HG02870 (cell line): ENCODE results near the gene MAP10.
"Not testable (repeated sequence)": the region's sequence is repeated elsewhere in the genome, so short reads cannot be mapped to it uniquely, and the experiment has no call there.

ENCODE experiments used
- ATAC-seq: cut with Tn5 transposase; IDR thresholded peaks from one replicate; pipeline ENCODE4 v1.9.1; 2021; ENCODE audit warnings: mild to moderate bottlenecking, moderate library complexity; ENCODE audit not compliant: unreplicated experiment

The MAP10 gene, protein sequence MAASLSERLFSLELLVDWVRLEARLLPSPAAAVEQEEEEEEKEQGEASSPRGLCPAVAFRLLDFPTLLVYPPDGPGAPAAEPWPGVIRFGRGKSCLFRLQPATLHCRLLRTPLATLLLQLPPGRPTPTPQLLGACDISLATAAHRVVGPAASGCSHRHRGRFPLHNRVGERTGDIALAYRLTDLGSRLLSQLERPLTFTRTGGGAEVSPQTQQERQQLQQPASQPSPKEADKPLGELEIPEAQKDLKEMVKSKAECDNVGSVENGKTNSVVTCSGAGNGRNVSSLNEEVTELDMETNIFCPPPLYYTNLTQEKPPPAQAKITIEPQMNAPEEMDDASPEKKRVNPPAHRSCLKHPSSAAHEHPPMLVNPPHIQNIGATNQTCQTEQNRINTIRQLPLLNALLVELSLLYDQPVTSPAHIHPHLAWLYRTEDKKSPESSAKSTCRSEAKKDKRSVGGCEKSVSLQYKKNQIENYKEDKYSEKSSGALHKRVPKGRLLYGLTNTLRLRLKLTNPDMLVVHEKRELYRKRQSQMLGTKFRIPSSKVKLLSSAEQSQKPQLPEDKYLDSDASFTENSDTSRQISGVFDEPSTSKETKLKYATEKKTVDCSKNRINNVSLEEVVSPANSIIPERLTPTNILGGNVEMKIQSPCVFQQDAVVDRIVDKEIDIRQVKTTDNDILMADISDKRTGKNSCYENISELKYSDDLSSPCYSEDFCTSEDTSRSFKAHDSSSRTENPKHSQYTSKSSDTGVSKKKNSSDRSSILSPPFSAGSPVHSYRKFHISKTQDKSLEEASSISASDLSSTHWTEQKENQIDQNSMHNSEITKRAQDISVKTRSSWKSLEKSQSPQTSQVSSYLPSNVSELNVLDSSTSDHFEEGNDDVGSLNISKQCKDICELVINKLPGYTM

DNA sequence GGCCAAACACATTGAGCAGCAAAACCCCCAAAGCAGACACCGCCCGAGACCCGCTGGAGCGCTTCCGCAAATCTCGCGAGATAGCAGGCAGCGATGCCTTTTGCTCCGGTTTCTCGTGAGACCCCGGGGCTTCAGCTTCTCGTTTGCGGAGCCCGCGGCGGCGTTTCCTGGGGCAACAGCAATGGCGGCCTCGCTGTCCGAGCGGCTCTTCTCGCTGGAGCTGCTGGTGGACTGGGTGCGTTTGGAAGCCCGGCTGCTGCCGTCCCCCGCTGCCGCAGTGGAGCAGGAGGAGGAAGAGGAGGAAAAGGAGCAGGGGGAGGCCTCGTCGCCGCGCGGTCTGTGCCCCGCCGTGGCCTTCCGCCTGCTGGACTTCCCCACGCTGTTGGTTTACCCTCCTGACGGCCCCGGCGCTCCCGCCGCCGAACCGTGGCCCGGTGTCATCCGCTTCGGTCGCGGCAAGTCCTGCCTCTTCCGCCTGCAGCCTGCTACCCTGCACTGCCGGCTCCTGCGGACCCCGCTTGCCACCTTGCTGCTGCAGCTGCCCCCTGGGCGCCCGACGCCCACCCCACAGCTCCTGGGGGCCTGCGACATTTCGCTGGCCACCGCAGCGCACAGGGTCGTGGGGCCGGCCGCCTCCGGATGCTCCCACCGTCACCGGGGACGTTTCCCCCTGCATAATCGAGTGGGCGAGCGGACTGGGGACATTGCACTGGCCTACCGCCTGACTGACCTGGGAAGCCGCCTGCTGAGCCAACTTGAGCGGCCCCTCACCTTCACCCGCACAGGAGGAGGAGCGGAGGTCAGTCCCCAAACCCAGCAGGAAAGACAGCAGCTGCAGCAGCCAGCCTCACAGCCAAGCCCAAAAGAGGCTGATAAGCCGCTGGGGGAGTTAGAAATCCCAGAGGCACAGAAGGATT lies at the start of gene MAP10:
MAP10 (plus strand) TSS at position 148 of the 917 bp plus-strand sequence; CDS start at position 182, 34 bp downstream.
- ATAC-seq = peak; percentile 86

DNA sequence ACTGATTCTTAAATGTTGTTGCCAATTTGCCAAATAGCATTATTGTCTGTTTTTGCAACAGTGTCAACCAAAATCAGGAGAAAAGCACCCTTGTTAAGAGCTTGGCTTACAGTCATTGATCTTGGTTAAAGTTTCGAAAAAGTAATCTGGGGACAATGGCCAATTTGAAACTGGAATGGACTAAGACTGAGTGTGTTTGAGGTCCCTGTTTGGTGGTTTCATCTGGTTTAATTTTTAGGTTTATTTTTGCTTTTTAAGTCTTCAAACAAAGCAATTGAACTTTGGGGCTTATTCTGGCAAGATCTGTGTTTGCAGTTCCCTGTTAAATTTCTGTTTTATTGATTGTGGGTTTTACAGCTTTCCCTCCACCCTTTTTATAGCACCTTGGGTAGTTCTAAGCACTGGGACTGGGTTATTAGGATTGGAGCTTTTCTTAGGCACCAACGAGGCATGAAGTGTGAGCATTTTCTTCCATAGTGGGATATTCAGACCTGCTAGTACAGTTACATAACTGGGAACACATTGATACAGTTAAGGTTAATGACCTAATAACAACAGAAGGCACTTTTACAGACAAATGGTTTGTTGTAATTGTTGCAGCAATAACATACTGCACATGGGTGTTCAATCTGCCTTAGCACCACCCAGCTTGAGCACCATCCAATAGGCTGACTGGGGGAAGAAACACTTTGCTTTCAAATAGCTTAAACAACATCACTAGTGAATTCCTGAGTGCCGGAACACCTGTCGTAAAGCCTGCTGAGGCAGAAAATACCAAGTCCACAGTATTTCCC lies 40.6 kb upstream of the MAP10 start:
- no peak for ATAC-seq

DNA sequence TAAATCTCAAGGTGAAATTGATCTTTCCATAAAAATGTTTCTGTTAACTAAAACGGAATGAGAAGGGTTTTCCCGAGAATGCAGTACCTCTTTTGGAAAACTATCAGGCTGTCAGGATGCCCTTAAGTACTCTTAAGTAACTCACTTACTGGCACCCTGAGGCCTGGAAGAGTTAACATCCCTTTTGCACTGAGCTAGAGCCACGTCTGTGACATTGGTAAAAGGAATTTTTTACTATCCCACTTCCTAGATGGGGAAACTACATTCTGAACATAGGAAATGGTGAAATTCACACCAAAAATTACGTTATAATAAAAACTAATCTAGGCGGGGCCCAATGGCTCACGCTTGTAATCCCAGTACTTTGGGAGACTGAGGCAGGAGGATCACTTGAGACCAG lies 39.7 kb upstream of the MAP10 start:
- no peak for ATAC-seq

DNA sequence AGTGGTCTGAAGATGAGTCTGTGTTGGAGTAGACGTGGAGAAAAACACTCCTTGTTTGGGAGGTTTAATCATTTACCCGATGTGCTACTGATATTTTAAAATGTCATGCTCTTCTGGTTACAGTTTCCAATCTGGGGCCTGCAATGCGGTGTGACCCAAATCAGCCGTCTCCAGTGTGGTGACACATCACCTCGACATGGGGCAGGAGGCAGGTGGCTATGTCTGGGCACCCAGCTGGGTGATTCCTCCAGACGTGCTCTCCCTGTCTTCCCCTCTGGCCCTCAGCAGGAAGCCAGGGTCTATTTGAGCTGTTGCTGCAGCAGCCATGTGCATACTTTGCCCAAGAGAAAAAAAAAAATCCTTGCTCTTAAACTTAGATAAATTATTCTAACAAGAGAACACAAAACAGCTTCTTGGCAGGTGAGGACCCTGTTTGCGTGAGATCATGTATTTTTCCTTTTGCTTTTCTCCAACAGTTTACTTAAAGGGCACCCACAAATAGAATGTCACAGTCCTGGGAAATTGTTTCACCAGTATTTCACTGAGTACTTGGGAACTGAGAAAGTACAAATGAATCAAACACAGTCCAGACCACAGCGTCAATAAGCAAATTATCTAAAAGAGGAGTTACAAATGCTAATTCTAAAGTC lies 38.9 kb upstream of the MAP10 start:
- ATAC-seq = no peak

DNA sequence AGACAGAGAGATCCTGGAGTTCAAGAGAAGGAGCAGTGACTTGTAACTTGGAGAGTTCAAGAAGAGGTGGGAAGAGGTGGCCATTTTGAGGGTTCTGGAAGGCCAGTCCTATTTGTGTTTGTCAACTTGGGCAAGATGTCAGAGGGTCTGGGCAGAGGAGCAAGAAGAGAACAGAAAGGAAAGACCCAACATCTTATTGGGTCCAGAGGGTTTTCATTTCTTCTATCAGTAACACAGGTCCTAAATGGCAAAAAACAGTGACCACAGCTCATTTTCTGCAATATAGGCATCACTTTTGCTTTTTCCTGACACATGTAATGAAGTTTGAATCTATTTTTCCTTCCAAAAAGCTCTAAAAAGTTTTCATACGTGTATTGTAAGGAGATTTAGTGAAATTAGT lies 38.3 kb upstream of the MAP10 start:
- ATAC-seq = no peak

DNA sequence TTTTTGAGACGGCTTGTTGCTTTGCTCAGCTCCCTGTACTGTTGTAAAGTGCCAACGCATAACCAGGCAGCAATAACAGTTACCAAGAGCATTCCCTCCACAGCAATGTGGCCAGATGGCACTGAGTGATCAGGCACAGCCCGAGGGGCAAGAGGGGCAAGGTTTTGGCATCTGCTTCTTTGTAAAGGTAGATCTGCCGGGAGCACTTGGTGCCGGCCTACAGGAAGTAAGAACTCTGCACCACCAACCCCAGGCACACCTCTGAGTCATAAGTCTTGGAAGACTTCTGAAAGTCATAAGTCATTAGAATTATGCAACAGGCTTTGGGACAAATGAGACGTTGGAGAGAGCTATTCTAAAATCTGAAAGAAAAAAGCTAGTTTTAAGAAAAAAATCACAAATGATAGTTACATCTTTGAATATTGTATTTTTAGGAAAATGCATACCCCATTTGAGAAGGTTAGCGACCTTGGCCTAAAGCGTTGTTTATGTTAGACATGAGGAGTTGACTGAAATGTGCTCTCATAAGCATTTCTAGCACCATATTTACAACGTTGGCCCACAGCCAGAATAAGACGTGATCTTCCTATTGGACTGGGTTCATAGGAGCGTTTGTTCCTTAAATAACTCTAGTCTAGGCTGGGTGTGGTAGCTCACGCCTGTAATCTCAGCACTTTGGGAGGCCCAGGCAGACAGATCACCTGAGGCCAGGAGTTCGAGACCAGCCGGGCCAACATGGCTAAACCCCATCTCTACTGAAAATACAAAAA lies 37.7 kb upstream of the MAP10 start:
- ATAC-seq = no peak

DNA sequence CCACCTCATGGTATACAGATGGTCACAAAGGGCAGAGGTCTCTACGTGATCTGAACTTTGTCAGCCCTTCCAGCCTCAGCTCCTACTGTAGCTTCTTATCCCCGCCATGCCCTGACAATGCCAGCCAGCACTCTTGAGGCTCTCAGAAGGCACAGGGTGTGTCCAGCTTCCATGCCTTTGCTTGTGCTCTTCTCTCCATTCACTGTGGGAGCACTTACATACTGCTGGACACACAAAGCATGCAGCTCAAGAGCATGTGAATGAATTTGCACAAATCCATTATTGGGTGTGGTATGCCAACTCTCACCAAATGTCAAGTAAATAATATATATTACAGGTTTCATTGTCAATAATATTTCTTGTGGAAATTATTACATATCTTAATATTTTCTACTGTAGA lies 36.4 kb upstream of the MAP10 start:
- ATAC-seq = no peak

DNA sequence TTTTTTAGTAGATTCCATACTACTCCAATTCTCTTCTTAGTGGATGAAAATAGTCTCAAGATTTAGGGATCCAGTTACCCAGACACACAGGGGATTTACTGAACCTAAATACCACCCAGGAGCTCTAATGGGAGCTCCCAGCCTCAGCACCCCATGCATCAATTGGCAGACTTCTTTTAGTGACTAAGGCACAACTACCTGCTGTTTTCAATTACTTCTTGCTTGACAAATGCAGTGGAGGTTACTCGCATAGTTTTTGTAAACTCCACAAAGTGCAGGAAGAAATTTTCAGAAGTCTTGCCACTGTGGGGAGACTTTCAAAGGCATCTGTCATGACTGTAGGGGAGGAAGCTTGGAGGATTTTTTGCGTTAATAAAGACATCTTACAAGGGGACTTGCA lies 35.5 kb upstream of the MAP10 start:
- no peak for ATAC-seq

DNA sequence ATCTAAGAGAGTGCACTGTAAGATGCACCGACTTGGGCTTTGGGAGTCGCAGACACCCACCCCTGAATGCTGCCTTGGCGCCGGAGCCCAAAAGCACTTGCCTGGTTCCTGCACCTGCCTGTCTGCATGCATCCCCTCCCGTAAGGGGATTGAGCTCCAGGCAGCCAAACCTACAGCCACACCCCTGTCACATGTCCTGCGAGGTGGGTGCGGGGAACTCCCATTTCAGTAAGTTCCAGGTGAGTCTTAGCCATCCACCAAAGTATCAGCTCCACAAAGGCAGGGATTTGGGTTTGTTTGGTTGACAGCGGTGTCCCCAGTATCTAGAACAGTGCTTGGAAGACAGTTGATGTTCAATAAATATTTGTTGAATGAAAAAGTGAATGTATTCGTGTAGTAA lies 31.5 kb upstream of the MAP10 start:
- ATAC-seq = no peak

DNA sequence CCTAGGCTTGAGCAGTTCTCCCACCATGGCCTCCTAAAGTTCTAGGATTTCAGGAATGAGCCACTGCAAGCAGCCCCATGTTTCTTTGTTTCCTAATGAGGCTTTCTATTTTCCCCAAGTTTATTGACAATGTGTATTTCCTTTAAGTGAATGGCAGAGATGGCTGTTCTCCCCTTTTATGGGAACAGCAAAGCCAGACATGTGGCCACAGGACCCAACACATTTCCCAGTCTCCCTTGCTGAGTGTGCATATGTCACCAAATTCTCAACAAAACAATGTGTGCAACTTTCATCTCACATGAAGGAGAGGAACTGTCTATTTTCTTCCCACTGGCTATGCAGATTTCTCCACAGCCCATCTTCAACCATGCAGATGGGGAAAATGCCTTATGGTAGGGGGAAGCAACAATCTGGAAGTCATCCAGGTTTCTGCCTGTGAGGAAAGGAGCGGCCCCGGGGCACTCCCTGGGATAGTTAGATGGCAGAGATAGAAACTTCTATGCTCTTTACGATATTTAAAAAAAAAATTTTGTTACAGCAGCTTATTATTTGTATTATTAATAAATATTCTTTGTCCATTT lies 28.6 kb upstream of the MAP10 start:
- no peak for ATAC-seq

DNA sequence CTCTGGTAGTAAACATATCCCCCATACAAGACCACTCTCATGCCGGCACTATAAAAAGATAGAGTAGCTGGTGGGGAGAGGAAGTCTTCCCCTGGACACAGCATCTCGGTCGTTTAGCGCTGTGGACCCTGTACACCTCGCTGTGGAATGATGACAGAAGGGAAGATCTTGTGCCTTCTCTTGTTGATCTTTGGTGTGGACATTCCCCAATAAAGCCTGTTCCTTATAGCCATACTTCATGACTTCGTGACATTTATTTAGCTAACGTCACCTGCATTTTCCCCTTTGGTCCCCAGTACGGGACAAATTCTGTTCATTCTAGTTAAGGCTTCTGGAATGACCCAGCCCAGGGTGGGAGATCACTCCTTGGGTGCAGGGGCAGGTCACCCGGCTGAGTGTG lies 24.9 kb upstream of the MAP10 start:
- no peak for ATAC-seq

DNA sequence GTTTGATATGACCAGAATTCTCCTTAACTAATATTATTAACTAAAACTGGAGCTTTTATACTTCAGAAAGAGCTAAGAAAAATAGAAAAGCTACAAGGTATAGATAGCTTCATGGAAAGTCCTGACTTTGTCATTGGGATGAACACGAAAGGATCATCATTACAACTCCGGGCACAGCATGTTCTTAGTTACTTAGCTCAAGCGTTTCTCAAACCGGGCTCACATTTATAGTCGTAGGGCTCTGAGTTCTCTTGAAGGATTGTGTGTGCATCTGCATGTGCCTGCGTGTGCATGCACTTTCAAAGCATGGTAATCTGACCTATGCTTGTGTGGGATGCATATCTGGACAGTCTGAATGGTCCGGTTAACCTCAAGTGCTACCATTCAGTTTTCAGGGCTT lies 20.4 kb upstream of the MAP10 start:
- ATAC-seq = no peak

DNA sequence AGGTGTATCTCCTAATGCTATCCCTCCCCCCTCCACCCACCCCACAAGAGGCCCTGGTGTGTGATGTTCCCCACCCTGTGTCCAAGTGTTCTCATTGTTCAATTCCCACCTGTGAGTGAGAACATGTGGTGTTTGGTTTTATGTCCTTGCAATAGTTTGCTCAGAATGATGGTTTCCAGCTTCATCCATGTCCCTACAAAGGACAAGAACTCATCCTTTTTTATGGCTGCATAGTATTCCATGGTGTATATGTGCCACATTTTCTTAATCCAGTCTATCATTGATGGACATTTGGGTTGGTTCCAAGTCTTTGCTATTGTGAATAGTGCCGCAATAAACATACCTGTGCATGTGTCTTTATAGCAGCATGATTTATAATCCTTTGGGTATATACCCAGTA lies 19.6 kb upstream of the MAP10 start:
- not testable (repeated sequence) for ATAC-seq

DNA sequence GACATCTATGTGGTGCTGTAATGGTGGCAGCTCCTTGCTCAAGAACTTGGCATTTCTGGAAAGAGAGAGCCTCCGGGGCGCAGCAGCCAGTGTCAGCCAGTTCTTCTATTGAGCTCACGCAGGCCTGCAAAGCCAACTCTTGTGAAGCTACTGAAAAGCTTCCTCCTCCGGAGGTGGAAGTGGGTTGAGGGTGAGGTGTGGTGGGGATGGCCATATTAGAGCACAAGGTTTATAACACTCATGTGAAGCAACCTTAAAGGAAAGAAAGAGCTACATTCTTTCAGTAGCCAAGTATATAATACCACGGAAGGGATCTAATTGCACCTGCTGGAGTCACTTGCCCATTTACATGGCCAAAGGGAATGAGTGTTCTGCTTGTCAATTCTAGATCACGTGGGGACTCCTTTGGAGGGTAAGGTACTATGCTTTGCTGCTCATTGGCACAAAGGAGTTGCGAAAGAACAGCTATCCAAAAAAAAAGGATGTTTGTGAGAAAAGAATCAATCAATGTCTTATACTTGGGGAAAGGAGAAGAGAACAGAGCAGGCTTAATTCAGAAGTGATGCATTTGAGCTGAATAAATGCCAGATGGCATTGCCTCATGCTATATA lies 18.3 kb upstream of the MAP10 start:
- ATAC-seq = no peak

DNA sequence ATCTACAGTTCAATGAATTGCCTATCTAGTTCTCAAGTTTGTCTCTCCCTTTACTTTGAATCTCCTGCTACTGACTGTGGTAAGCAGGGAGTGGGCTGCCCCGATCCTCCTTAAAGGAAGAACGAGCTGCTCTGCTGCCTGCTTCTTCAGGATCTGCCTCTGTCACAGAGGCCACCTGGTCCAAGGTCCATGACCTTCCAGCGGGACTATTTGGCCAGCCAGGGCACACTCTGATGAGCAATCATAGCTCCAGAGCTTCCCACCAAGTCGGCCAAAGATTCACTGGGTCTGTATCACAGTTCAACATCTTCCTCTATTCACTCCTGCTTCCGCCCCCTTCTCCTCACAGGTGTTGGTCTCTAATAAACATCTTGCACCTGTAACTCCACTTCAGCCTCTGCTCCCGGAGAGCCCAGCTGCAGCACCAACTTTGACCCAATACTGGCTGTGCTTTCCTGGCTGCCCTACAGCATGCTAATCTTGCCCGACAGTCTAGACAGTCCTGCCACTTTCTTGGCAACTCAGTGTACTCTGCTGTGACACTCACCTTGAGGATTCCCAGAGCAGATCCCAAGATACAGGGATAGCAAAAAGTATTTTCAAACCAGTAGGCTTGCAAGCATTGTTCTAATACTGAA lies 16.9 kb upstream of the MAP10 start:
- ATAC-seq = no peak

DNA sequence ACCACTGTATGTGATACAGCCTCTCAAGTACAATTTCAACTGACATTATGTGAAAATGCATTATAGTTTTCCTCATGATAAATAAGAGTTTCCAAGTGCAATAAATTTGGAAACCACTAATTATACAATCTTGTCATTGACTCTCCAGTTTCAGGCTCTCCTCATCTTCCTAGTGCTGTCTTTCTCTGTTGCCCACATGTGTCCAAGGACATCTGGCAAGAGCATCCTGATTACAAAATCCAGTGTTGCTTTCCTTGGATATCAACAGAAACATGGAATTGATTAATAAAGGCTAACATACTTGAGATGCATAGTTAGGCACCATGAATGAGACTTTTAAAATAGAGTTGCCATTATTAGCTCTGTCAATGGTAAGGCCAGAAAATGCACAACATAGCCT lies 15.6 kb upstream of the MAP10 start:
- no peak for ATAC-seq

DNA sequence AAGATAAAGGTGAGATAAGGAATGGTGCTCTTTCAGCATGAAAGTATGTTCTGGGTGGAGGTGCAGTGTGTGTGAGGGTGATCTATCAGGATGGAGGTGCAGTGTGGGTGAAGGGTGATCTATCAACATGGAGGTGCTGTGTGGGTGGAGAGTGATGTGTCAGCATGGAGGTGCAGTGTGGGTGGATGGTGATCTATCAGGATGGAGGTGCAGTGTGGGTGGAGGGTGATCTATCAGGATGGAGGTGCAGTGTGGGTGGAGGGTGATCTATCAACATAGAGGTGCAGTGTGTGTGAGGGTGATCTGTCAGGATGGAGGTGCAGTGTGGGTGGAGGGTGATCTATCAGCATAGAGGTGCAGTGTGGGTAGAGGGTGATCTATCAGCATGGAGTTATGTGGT lies 12.3 kb upstream of the MAP10 start:
- no peak for ATAC-seq

DNA sequence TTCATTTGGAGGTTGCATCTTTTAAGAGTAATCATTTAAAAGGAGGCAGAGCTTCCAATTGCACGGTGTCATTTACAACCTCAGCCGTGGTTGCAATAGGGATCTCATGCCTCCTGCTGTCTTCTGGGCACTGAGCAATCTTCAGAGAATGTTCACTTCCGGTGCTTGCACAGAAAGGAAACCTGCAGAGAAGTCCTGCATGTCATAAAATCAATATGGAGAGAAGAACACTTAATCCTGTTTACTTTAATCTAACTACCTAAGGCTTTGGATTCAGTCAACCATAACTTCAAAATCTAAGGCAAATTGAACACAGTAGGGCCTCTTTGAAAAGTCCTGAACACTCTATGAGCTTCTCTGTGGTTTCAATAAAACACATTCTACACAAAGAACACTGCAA lies 11.3 kb upstream of the MAP10 start:
- no peak for ATAC-seq
